Breast epithelium (tissue), 4 donors: ENCODE measurements around the gene ADPRHL1. TPM values are rescaled to one million over a fixed set of nuclear protein-coding genes. Genes with fewer than 3 reads are reported as not detected.
A peak's percentile ranks its signal among the peaks of the same experiment; 100 is the strongest.

Experiments used
- DNase-seq, 2 donors: peaks; one replicate each; pipeline ENCODE4 v3.0.0-alpha.2; 2019; ENCODE audit warnings: low spot score in 2 of 2
- H3K27ac ChIP-seq, 2 donors: fragments of 200-600 bp; sonication (generic) in 1 of 2; one replicate each; pipeline ENCODE4 v1.5.1; 2016 to 2019; ENCODE audit warnings: mild to moderate bottlenecking in 1 of 2
- H3K27me3 ChIP-seq, 2 donors: fragments of 200-600 bp; sonication (generic) in 1 of 2; one replicate each; pipeline versions ENCODE4 v1.5.1 to v1.6.0; 2017 to 2019; ENCODE audit warnings: control low read depth in 1 of 2, mild to moderate bottlenecking in 1 of 2
- H3K36me3 ChIP-seq: fragments of 200-600 bp; one replicate; pipeline ENCODE4 v1.5.1; 2019
- H3K4me1 ChIP-seq, 2 donors: fragments of 200-600 bp; sonication (generic); one replicate each; pipeline ENCODE4 v1.5.1; 2016 to 2019; ENCODE audit warnings: control low read depth in 1 of 2
- H3K4me3 ChIP-seq, 3 donors: fragments of 200-600 bp; sonication (generic); 1 replicate in 2 of 3; 2 replicates in 1 of 3; pipeline ENCODE4 v1.5.1; 2016 to 2019; ENCODE audit warnings: mild to moderate bottlenecking in 3 of 3, moderate library complexity in 2 of 3
- H3K9me3 ChIP-seq, 2 donors: fragments of 200-600 bp; sonication (generic) in 1 of 2; one replicate each; pipeline ENCODE4 v1.5.1; 2016 to 2019; ENCODE audit warnings: control low read depth in 1 of 2
- POLR2A ChIP-seq: fragments of 450-650 bp; IDR thresholded peaks from one replicate; pipeline ENCODE4 v1.6.1; 2016; ENCODE audit warnings: antibody characterized with exemption, mild to moderate bottlenecking, moderate library complexity
- POLR2AphosphoS5 ChIP-seq, 3 donors: sonication (generic); formaldehyde crosslinking; IDR thresholded peaks; one replicate each; pipeline ENCODE4 v1.6.1; 2017; ENCODE audit warnings: antibody characterized with exemption in 3 of 3
- intact Hi-C: fragments of 100-400 bp; cut with DNase I; formaldehyde crosslinking; loops from one replicate; pipeline ENCODE4 v1.15.1; 2023; ENCODE audit warnings: low total_unique reads
- total RNA-seq, 3 donors: library from RNA; depleted of rRNA; stranded (reverse); fragments of >200 nt; gene quantifications; one replicate each; pipeline ENCODE4 v1.1.0, GENCODE V29; 2016
- TF ChIP-seq, protein P1 (sequence below), 3 donors: fragments of 450-650 bp; IDR thresholded peaks; one replicate each; pipeline ENCODE4 v1.5.1; 2016 to 2017; ENCODE audit warnings: antibody characterized with exemption in 3 of 3, mild to moderate bottlenecking in 3 of 3, moderate library complexity in 3 of 3

Gene ADPRHL1
- total RNA-seq, 3 donors from 2014 or later: 1.8 to 2.7 (median 2.0) TPM

DNA sequence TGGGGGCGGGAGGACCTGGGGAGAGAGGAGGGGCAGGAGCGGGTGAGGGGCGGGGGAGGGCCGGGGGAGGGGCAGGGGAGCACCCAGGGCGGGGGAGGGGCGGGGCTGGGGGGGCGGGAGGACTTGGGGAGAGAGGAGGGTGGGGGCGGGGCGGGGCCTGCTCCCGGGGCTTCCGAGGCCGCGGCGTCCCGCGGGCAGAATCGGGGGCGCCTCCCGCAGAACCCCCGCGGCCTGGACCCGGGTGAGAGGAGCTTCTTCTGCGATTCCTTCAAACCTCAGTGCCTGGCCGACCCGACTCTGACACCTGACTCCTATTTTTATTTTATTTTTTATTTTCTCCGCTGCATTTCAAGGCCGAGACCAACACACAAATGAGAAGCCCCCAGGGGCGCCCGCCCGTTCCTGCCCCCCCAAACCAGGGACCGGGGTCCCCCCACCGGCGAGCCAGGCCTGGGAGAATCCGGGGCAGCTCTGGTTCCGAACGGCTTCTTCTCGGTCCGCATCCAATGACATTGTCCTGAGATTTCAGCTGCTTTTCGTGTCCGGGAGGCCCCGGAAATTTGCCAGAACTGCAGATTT lies 88.9 kb downstream of the ADPRHL1 start:
- H3K9me3 ChIP-seq: no peaks in the 10 kb centered on the region
- H3K4me3 ChIP-seq: peak overlapping the region; percentile 56 to 96 (median 80)
- peaks cover 0 to 4% of the 10 kb centered on the region in 2 donors for H3K4me1 ChIP-seq
- TF ChIP-seq POLR2A (peak; percentile 56), POLR2AphosphoS5 (IDR thresholded peaks at IDR 0.05) (no peak)
- TF ChIP-seq, protein P1, sequence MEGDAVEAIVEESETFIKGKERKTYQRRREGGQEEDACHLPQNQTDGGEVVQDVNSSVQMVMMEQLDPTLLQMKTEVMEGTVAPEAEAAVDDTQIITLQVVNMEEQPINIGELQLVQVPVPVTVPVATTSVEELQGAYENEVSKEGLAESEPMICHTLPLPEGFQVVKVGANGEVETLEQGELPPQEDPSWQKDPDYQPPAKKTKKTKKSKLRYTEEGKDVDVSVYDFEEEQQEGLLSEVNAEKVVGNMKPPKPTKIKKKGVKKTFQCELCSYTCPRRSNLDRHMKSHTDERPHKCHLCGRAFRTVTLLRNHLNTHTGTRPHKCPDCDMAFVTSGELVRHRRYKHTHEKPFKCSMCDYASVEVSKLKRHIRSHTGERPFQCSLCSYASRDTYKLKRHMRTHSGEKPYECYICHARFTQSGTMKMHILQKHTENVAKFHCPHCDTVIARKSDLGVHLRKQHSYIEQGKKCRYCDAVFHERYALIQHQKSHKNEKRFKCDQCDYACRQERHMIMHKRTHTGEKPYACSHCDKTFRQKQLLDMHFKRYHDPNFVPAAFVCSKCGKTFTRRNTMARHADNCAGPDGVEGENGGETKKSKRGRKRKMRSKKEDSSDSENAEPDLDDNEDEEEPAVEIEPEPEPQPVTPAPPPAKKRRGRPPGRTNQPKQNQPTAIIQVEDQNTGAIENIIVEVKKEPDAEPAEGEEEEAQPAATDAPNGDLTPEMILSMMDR (IDR thresholded peaks at IDR 0.05): no peak
- no peaks in the 10 kb centered on the region for H3K27me3 ChIP-seq
- peak in 1 of 2 donors; percentile 30 for DNase-seq
- H3K27ac ChIP-seq: peak overlapping the region; percentile 78 to 82
- intact Hi-C loops: no loop called here
- no peaks in the 10 kb centered on the region for H3K36me3 ChIP-seq

DNA sequence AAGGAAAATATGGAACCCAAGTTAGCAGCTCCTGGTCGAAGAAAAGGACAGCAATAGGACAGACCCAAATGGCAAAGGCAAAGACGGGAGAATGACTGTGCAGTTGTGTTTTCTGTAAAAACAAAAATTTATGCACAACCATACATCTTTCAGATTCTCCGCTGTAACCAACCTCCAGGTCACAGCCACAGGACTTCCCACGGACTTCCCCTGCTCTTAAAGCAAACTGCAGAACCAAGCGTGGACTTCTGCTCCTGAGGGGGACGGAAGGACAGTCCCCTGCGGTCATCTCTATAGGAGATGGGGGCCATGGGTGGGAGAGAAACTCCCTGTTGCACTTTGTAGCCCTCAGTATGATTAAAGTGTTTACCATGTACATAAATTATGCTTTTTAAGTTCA lies 91.9 kb downstream of the ADPRHL1 start:
- DNase-seq: no peak
- H3K36me3 ChIP-seq: no peaks in the 10 kb centered on the region
- intact Hi-C loops: no loop called here
- H3K27ac ChIP-seq: no peak overlapping the region
- peaks cover 0 to 4% of the 10 kb centered on the region in 2 donors for H3K4me1 ChIP-seq
- no peaks in the 10 kb centered on the region for H3K9me3 ChIP-seq
- no peak overlapping the region for H3K4me3 ChIP-seq
- no peaks in the 10 kb centered on the region for H3K27me3 ChIP-seq
- TF ChIP-seq POLR2A (no peak), POLR2AphosphoS5 (IDR thresholded peaks at IDR 0.05) (no peak)

DNA sequence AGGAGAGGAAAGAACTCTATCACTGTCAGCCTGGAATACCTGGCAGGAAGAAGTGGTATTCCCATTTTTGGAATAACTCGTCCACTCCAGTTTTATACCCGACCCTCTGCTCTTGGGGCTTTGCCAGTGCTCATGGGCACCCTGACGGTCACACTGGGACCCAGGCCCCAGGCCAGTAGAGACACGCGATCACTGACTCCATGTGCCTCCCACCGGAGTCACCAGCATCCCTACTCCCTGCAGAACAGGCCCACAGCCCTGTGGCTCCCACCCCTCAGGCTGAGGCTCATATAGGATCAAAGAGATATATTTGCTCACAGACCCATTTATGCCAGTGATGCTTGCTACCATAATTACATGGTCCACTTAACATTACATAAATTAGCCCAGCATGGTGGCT lies 92.8 kb downstream of the ADPRHL1 start:
- TF ChIP-seq POLR2A (no peak), POLR2AphosphoS5 (IDR thresholded peaks at IDR 0.05) (no peak)
- TF ChIP-seq, protein P1 (IDR thresholded peaks at IDR 0.05): no peak
- Histone ChIP-seq H3K27me3 (no peaks in the 10 kb centered on the region), H3K9me3 (no peaks in the 10 kb centered on the region)

DNA sequence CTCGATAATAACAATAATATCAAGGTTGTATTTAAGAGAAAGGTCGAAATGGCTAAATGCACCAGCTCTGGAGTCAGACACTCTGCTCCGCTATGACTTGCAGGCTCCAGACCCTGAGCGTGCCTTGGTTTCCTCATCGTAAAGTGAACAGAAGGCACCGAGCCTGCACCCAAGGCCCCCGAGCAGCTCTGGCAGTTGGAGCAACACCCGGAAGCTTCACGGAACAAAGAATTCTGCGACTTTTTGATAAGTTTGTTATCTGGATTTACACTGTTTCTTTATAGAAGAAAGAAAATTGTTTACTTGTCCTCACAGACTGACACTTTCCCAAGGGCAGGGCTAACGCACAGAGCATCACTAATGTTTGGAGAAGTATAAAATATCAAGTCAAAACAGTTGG lies 93.7 kb downstream of the ADPRHL1 start:
- Histone ChIP-seq H3K36me3 (no peaks in the 10 kb centered on the region), H3K4me3 (no peak overlapping the region), H3K9me3 (no peaks in the 10 kb centered on the region), H3K27ac (no peak overlapping the region), H3K27me3 (no peaks in the 10 kb centered on the region), H3K4me1 (peaks cover 0 to 4% of the 10 kb centered on the region in 2 donors)
- TF ChIP-seq, protein P1 (IDR thresholded peaks at IDR 0.05): no peak
- TF ChIP-seq POLR2AphosphoS5 (IDR thresholded peaks at IDR 0.05): no peak
- no peak for TF ChIP-seq POLR2A
- intact Hi-C loops: no loop called here
- no peak for DNase-seq

More for the DNA sequence above, 92.8 kb downstream of the ADPRHL1 start:
- Histone ChIP-seq H3K36me3 (no peaks in the 10 kb centered on the region), H3K4me3 (no peak overlapping the region), H3K27ac (no peak overlapping the region), H3K4me1 (peaks cover 0 to 4% of the 10 kb centered on the region in 2 donors)
- intact Hi-C loops: no loop called here
- peak in 1 of 2 donors; percentile 39 for DNase-seq

DNA sequence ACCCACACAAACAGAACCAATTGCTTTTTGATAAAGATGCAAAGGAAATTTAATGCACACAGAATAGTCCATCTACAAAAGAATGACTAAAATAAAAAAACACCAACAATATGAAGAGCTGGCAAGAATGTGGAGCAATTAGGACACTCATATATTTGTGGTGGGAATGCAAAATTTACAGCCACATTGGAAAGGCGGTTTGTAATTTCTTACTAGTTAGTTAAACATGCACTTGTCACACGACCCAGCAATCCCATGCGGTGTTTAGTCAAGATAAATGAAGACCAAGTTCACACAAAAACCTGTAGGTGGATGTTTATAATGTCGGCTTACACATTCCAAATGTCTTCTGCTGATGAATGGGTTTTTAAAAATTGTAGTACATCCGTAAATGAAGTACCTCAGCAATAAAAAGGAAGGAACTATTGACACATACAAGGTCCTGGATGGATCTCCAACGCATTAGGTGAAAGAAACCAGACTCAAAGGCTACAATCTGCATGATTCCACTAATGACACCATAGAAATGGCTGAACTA lies 94.6 kb downstream of the ADPRHL1 start:
- intact Hi-C loops: no loop called here
- DNase-seq: no peak

More for the DNA sequence above, 94.6 kb downstream of the ADPRHL1 start:
- no peaks in the 10 kb centered on the region for H3K9me3 ChIP-seq
- peaks cover 0 to 4% of the 10 kb centered on the region in 2 donors for H3K4me1 ChIP-seq
- H3K4me3 ChIP-seq: no peak overlapping the region
- no peak for TF ChIP-seq POLR2AphosphoS5 (IDR thresholded peaks at IDR 0.05)
- TF ChIP-seq POLR2A: no peak
- TF ChIP-seq, protein P1 (IDR thresholded peaks at IDR 0.05): no peak
- H3K27me3 ChIP-seq: no peaks in the 10 kb centered on the region
- no peak overlapping the region for H3K27ac ChIP-seq
- H3K36me3 ChIP-seq: no peaks in the 10 kb centered on the region
